Fibroblast of skin of abdomen (primary cell): ENCODE data around the gene MYADML2.
"Not testable (repeated sequence)": the region's sequence is repeated elsewhere in the genome, so short reads cannot be mapped to it uniquely, and the experiment has no call there.

Experiments used
- DNase-seq: peaks from one replicate; pipeline ENCODE4 v3.0.0-alpha.2; 2013

The MYADML2 gene

DNA sequence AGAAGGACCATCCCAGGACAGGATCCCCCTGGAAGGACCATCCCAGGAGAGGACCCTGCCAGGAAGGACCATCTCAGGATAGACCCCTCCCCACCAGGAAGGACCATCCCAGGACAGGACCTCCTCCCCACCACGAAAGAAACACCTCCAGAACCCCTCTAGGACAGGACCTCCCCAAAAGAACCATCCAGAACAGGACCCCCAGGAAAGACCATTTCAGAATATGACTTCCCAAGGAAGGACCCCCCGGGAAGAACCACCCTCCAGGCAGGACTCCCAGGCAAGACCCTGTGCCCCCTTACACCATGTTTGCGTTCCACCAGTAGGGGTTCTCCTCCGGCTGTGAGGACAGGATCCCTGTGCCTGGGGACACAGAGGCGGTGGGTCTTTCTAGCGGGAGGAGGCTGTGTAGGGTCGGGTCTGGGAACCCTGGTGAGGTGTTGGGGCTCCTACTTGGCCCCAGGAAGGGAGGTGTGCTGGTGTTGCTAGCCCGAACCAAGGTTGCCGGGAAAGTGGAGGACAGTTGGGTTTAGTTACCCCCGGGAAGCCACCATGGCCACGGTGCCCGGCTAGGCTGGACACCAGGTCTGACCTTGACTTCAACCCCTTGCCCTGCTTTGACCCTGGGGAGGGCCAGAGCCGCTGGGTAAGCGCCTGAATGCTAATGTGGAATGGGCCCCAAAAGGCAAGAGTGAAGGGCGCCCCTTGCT, 11.8 kb upstream of the MYADML2 start:
- no peak for DNase-seq

DNA sequence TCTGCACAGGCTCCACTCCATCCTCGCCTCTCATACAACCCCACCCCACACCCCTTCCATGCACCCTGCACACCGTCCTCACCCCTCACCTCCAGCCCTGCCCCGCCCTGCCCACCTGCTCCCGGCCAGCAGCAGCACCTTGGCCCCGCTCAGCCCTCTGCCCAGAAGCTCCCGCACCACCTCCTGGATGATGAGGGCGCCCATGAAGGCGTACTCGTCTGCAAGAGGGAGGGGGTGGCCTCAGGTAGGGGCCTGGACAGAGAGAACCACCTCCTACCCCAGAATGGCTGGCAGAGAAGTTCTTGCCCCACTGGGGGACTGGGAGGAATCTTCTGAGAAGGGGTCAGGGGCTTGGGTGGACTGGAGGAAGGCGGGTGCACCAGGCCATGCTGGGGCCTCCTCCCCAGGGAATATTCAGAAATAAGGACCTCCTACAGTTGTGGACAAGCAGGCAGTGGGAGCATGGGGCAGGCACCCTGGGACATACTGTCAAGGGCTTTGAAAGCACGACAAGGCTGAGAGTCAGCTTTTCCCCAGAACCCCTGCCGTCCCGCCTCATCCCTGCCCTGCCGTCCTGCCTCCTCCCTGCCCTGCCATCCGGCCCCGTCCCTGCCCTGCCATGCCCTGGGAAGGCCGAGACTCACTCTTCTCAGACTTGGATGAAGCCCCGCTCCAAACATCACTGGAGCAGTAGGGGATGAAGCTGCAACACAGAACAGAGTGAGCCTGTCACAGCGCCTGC, 10.8 kb upstream of the MYADML2 start:
- no peak for DNase-seq

GRCh38 chr17:81956607-81957589, 9.9 kb upstream of the MYADML2 start:
- no peak for DNase-seq

DNA sequence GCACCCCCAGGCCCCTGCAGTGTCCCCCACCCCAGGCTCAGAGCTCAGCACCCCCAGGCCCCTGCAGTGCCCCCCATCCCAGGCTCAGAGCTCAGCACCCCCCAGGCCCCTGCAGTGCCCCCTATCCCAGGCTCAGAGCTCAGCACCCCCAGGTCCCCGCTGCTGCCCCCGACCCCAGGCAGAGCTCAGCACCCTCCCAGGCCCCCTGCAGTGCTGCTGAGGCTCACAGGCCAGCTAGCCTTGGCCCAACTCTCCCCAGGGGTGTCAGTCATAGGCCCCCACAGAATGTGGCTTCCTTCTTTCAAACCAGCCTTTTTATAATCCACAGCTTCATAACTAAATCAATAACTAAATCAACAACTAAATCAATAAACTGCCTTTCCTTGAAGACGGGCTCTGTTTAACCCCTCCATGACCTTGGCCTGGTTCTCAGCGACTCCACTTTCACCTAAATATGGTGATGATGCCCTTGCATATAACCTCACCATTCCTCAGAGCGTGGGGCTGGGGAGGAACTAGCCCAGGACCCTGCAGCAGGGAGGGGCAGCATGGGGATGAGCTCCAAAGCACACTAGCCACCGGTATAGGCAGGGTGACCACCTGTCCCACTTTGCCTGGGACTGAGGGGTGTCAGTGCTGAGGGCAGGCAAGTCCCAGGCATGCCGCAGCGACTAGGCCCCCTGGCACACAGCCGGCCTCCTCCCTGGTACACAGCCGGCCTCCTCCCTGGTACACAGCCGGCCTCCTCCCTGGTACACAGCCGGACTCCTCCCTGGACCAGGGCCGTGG, 8.9 kb upstream of the MYADML2 start:
- no peak for DNase-seq

GRCh38 chr17:81955058-81955681, 8.1 kb upstream of the MYADML2 start:
- no peak for DNase-seq

GRCh38 chr17:81954131-81955057, 7.4 kb upstream of the MYADML2 start:
- DNase-seq = no peak

DNA sequence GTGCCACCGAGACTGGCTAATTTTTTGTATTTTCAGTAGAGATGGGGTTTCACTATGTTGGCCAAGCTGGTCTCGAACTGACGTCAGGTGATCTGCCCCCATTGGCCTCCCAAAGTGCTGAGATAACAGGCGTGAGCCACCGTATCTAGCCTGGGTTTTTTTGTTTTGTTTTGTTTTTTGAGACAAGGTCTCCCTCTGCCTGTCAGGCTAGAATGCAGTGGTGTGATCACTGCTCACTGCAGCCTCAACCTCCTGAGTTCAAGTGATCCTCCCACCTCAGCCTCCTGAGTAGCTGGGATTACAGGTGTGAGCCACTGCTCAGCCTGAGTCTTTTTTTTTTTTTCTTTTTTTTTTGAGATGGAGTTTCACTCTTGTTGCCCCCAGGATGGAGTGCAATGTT, 6.4 kb upstream of the MYADML2 start:
- DNase-seq = not testable (repeated sequence)

- no peak for DNase-seq
These were observed 5.8 kb upstream of the MYADML2 start for GRCh38 chr17:81952792-81953228.

GRCh38 chr17:81951785-81952684, 5.0 kb upstream of the MYADML2 start:
- DNase-seq = no peak

GRCh38 chr17:81950501-81950900, 3.5 kb upstream of the MYADML2 start:
- DNase-seq = no peak

DNA sequence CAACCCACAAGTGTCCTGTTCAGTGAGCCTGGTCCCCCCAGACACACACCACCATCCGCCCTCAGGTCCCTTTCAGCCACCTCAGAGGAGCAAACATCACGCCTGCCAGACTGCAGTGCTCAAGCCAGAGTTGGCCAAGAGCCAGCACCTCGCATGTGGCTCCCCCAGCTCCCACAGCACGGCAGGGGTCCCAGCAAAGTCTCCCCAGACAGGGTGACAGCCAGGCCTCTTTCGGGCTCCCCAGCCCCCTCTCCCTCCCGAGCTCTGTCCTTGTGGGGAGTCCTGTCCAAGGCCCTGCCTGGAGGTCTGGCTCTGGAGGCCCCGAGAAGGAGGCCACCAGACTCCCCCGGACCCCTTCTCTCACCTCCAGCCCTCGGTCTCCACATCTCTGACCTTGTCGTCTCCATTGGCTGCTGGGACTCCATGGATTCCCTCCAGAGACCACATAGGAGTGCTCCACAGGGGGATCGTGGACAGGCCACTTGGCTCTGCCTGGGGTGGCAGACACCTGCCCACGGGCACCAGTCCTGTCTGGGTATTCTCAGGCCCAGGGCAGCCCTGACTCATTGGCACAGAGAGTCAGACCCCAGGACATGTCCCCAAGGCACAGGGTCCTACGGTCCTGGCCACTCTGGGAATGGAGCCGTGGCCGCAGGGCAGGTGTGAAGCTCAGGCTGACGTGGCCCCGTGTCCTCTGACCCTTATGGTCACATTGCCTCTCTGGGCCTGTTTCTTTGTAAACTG, 1.8 kb upstream of the MYADML2 start:
- no peak for DNase-seq

- no peak for DNase-seq
These were observed 2.2 kb downstream of the MYADML2 start for GRCh38 chr17:81944858-81945257.

- no peak for DNase-seq
These were observed 4.9 kb downstream of the MYADML2 start for GRCh38 chr17:81942167-81942553.

GRCh38 chr17:81941484-81942166, 5.4 kb downstream of the MYADML2 start:
- DNase-seq = no peak

GRCh38 chr17:81940538-81941483, 6.2 kb downstream of the MYADML2 start:
- DNase-seq = no peak

GRCh38 chr17:81939881-81940385, 7.1 kb downstream of the MYADML2 start:
- DNase-seq = no peak

GRCh38 chr17:81939218-81939617, 7.8 kb downstream of the MYADML2 start:
- no peak for DNase-seq
